Smooth muscle cell (in vitro differentiated cells): ENCODE results near the gene NACC2. TPM values are rescaled to one million over a fixed set of nuclear protein-coding genes. Genes with fewer than 3 reads are reported as not detected.
"Not testable (repeated sequence)": the region's sequence is repeated elsewhere in the genome, so short reads cannot be mapped to it uniquely, and the experiment has no call there.

ENCODE experiments used
- DNase-seq: peaks from one replicate; lab custom pipeline; 2025; ENCODE audit not compliant: unreplicated experiment; lab: John Stamatoyannopoulos, UW
- H2AFZ ChIP-seq: fragments of 200-600 bp; sonication (generic); 2 replicates; pipeline ENCODE4 v1.6.0; 2016; ENCODE audit warnings: antibody characterized with exemption, low read depth, mild to moderate bottlenecking
- H3F3A ChIP-seq: fragments of 200-600 bp; sonication (generic); 2 replicates; pipeline ENCODE4 v1.6.0; 2017; ENCODE audit warnings: antibody characterized with exemption, low read depth
- H3K27ac ChIP-seq: fragments of 200-600 bp; sonication (generic); 2 replicates; pipeline ENCODE4 v1.5.1; 2016; ENCODE audit warnings: low read depth, mild to moderate bottlenecking
- H3K27me3 ChIP-seq: fragments of 200-600 bp; sonication (generic); 2 replicates; pipeline ENCODE4 v1.6.1; 2016; ENCODE audit warnings: low read depth, mild to moderate bottlenecking
- H3K36me3 ChIP-seq: fragments of 200-600 bp; sonication (generic); 2 replicates; pipeline ENCODE4 v1.5.1; 2016; ENCODE audit warnings: low read depth
- H3K4me1 ChIP-seq: fragments of 200-600 bp; sonication (generic); 2 replicates; pipeline ENCODE4 v1.5.1; 2016; ENCODE audit warnings: low read depth
- H3K4me2 ChIP-seq: fragments of 200-600 bp; sonication (generic); 2 replicates; pipeline ENCODE4 v1.6.0; 2016; ENCODE audit warnings: mild to moderate bottlenecking
- H3K4me3 ChIP-seq: fragments of 200-600 bp; sonication (generic); 2 replicates; pipeline ENCODE4 v1.5.1; 2016; ENCODE audit warnings: mild to moderate bottlenecking
- H3K79me2 ChIP-seq: fragments of 200-600 bp; sonication (generic); 2 replicates; pipeline ENCODE4 v1.6.0; 2016; ENCODE audit warnings: low read depth, mild to moderate bottlenecking
- H3K9ac ChIP-seq: fragments of 200-600 bp; sonication (generic); 2 replicates; pipeline ENCODE4 v1.6.0; 2016; ENCODE audit warnings: low read depth
- H3K9me3 ChIP-seq: fragments of 200-600 bp; sonication (generic); replicated peaks from 2 replicates; pipeline ENCODE4 v1.5.1; 2016; ENCODE audit warnings: low read depth
- H4K20me1 ChIP-seq: fragments of 200-600 bp; sonication (generic); 2 replicates; pipeline ENCODE4 v1.6.0; 2016; ENCODE audit warnings: low read depth
- WGBS: methylation state at CpG from one replicate; pipeline ENCODE4 v1.1.7; 2016; ENCODE audit warnings: low lambda C conversion rate; 5-methylcytosine and 5-hydroxymethylcytosine counted together
- polyA plus RNA-seq: library from polyadenylated mRNA; unstranded; fragments of >200 nt; fragmentation: Nextera tagmentation; extraction: Ambion mirVana; gene quantifications from 2 replicates; pipeline ENCODE4 v1.2.1, GENCODE V29; 2016
- total RNA-seq: library from RNA; depleted of rRNA; stranded (reverse); fragments of >200 nt; gene quantifications from 2 replicates; pipeline ENCODE4 v1.2.3, GENCODE V29; 2014
- TF ChIP-seq, protein P1 (sequence below): fragments of 200-600 bp; sonication (generic); IDR thresholded peaks from 2 replicates; pipeline ENCODE4 v1.5.1; 2017; ENCODE audit warnings: borderline replicate concordance, mild to moderate bottlenecking, antibody characterized with exemption; ENCODE audit not compliant: insufficient read depth, poor library complexity, severe bottlenecking

The NACC2 gene
- total and polyA plus RNA-seq, 2 experiments from 2014 or later, result 6.7 to 8.8 TPM

DNA sequence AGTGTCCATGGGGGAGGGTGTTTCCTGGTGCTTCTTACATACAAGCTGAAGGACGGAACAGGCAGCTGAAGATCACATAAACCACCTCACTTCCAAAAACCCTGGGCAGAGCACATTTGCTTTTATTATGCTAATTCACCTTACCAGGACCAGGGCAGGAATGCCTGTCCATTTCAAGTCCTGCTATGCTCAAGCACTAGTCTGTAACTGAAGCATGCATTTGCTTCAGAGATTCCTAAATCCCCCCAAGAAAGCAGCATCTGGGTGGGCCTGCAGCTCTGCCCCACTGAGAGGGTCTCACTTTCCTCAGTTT, 9.4 kb upstream of the NACC2 start:
- H3K4me3 ChIP-seq, result no peak overlapping the region
- no peaks in the 10 kb centered on the region for H3K79me2 ChIP-seq
- WGBS, result 70% methylated on average over 1 of the region's 1 CpG
- H3K27me3 ChIP-seq, result no peaks in the 10 kb centered on the region
- H3K9me3 ChIP-seq, result no peaks in the 10 kb centered on the region
- no peaks in the 10 kb centered on the region for H4K20me1 ChIP-seq
- H3F3A ChIP-seq, result peaks cover 10% of the 10 kb centered on the region
- H3K36me3 ChIP-seq, result no peaks in the 10 kb centered on the region
- H3K4me1 ChIP-seq, result peaks cover 35% of the 10 kb centered on the region
- TF ChIP-seq, protein P1, sequence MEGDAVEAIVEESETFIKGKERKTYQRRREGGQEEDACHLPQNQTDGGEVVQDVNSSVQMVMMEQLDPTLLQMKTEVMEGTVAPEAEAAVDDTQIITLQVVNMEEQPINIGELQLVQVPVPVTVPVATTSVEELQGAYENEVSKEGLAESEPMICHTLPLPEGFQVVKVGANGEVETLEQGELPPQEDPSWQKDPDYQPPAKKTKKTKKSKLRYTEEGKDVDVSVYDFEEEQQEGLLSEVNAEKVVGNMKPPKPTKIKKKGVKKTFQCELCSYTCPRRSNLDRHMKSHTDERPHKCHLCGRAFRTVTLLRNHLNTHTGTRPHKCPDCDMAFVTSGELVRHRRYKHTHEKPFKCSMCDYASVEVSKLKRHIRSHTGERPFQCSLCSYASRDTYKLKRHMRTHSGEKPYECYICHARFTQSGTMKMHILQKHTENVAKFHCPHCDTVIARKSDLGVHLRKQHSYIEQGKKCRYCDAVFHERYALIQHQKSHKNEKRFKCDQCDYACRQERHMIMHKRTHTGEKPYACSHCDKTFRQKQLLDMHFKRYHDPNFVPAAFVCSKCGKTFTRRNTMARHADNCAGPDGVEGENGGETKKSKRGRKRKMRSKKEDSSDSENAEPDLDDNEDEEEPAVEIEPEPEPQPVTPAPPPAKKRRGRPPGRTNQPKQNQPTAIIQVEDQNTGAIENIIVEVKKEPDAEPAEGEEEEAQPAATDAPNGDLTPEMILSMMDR, result no peak
- H3K9ac ChIP-seq, result no peak overlapping the region
- no peak for DNase-seq
- H2AFZ ChIP-seq, result no peak overlapping the region
- H3K4me2 ChIP-seq, result no peak overlapping the region
- no peak overlapping the region for H3K27ac ChIP-seq

GRCh38 chr9:136103651-136104487, 8.8 kb upstream of the NACC2 start:
- peaks cover 29% of the 10 kb centered on the region for H3K4me1 ChIP-seq
- H3K9ac ChIP-seq, result no peak overlapping the region
- H3K79me2 ChIP-seq, result no peaks in the 10 kb centered on the region
- H2AFZ ChIP-seq, result no peak overlapping the region
- DNase-seq, result no peak
- no peaks in the 10 kb centered on the region for H3K27me3 ChIP-seq
- no peaks in the 10 kb centered on the region for H3K9me3 ChIP-seq
- no peak overlapping the region for H3K27ac ChIP-seq
- no peak overlapping the region for H3K4me3 ChIP-seq
- no peak overlapping the region for H3K4me2 ChIP-seq
- WGBS, result 80% methylated on average over 34 of the region's 34 CpGs
- H3F3A ChIP-seq, result peaks cover 9% of the 10 kb centered on the region
- no peaks in the 10 kb centered on the region for H4K20me1 ChIP-seq
- no peaks in the 10 kb centered on the region for H3K36me3 ChIP-seq
- TF ChIP-seq, protein P1, result no peak

DNA sequence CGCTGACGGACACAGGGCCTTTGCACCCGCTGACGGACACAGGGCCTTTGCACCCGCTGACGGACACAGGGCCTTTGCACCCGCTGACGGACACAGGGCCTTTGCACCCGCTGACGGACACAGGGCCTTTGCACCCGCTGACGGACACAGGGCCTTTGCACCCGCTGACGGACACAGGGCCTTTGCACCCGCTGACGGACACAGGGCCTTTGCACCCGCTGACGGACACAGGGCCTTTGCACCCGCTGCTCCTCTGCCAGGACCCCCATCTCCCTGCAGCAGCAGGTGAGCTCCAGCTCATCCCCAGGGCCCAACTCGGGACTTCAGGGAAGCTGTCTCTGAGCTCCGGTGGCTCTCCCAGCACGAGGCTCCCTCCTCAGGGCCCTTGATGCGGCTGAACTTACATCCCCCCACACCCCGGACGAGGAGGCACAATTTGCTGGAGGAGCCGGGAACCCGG, 6.6 kb upstream of the NACC2 start:
- not testable (repeated sequence) for H4K20me1 ChIP-seq, H3K79me2 ChIP-seq, H3K36me3 ChIP-seq, H3K9ac ChIP-seq, H3K4me3 ChIP-seq, H3F3A ChIP-seq, H3K4me2 ChIP-seq, H2AFZ ChIP-seq, H3K27me3 ChIP-seq, H3K9me3 ChIP-seq, H3K27ac ChIP-seq, DNase-seq
- peaks cover 29% of the 10 kb centered on the region for H3K4me1 ChIP-seq
- WGBS, result 99% methylated on average over 10 of the region's 27 CpGs

DNA sequence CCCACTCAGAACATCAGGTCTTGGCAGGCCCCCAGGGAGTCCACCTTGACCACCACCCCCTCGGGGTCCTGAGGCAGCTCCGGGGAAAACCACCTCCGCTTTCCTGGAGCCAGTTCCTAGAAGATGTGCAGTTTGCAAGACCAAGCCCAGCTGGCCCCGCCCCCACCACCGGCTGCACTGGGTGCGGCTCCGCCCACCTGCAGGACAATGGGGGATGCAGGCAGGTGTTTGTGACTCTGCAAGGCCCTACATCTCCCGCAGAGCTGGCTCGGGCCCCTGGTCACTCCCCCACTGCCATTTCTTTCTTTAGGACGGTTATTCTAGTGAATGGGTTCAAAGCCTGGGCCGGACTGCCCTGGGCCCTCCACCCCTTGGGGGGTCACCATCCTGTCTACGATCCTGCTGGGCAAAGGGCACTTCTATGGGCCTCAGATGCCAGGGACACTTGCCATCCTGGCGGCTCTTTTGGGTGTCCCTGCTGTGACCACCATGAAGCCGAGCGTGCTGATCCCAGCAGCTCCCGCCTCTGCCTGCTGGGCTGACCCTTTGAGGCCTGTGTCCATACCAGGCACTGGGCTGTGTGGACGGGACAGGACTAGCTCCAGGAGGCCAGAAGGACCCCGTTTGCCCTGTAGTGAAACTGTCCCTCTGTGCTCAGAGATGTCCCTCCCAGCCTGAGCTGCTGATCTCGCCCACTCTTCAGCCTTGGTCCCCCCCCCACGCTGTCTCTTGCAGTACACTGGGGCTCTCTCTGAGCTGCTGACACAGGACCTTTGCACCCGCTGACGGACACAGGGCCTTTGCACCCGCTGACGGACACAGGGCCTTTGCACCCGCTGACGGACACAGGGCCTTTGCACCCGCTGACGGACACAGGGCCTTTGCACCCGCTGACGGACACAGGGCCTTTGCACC, 5.9 kb upstream of the NACC2 start:
- DNase-seq, result no peak
- TF ChIP-seq, protein P1, result no peak
- Histone ChIP-seq H3K9me3 (no peaks in the 10 kb centered on the region), H2AFZ (no peak overlapping the region), H3K36me3 (no peaks in the 10 kb centered on the region), H3K4me1 (peaks cover 28% of the 10 kb centered on the region), H4K20me1 (no peaks in the 10 kb centered on the region), H3K4me3 (no peak overlapping the region), H3K4me2 (no peak overlapping the region), H3F3A (no peaks in the 10 kb centered on the region), H3K27me3 (no peaks in the 10 kb centered on the region), H3K79me2 (no peaks in the 10 kb centered on the region), H3K27ac (no peak overlapping the region), H3K9ac (no peak overlapping the region)
- 76% methylated on average over 26 of the region's 30 CpGs for WGBS
